ENCODE measurements around the gene DNM2. TPM values are rescaled to one million over a fixed set of nuclear protein-coding genes. Genes with fewer than 3 reads are reported as not detected.

DNM2 gene
- total RNA-seq, 4 donors from 2014 or later, result 469 to 1,152 (median 585) TPM

- in situ Hi-C loops (cut with MboI; ENCODE audit: low pct_ligation_motif_present in 1 of 4, low pct_unique_long_range_greater_than_20kb in 1 of 4, low sequenced_read_pairs in 3 of 4), result no loop called here
- Histone ChIP-seq H3K27me3 (no peaks in the 10 kb centered on the region), H3K27ac (no peak overlapping the region), H3K4me1 (no peaks in the 10 kb centered on the region), H3K9me3 (no peaks in the 10 kb centered on the region), H3K36me3 (peaks cover 0 to 87% (median 53%) of the 10 kb centered on the region in 4 donors), H3K4me3 (no peak overlapping the region)
- TF ChIP-seq EP300 (IDR thresholded peaks at IDR 0.05; ENCODE audit: low read depth), result no peak
- TF ChIP-seq POLR2AphosphoS5 (IDR thresholded peaks at IDR 0.05), result no peak
- no peak for TF ChIP-seq POLR2A (IDR thresholded peaks at IDR 0.05)
- TF ChIP-seq CTCF (IDR thresholded peaks at IDR 0.05), result no peak
- DNase-seq, result no peak
- WGBS, 2 donors (ENCODE audit: low coverage in 1 of 2), result 93% methylated on average over 18 of the region's 18 CpGs; no CpG with 5 or more reads in 1 of the 2 donors
- intact Hi-C loops (cut with DNase I; ENCODE audit: low total_unique reads), result no loop called here
Observed at GRCh38 chr19:10679743-10680142, 38.1 kb upstream of the DNM2 start.

GRCh38 chr19:10680545-10681135 is 37.2 kb upstream of the DNM2 start:
- H3K27me3 ChIP-seq, result no peaks in the 10 kb centered on the region
- H3K27ac ChIP-seq, result no peak overlapping the region
- no peaks in the 10 kb centered on the region for H3K9me3 ChIP-seq
- H3K36me3 ChIP-seq, result peaks cover 0 to 89% (median 57%) of the 10 kb centered on the region in 4 donors
- no peak for TF ChIP-seq POLR2A (IDR thresholded peaks at IDR 0.05)
- no peak for TF ChIP-seq CTCF (IDR thresholded peaks at IDR 0.05)
- no peak for TF ChIP-seq EP300 (IDR thresholded peaks at IDR 0.05; ENCODE audit: low read depth)
- TF ChIP-seq POLR2AphosphoS5 (IDR thresholded peaks at IDR 0.05), result no peak
- intact Hi-C loops (cut with DNase I; ENCODE audit: low total_unique reads), result no loop called here
- H3K4me1 ChIP-seq, result no peaks in the 10 kb centered on the region
- H3K4me3 ChIP-seq, result no peak overlapping the region
- 93% methylated on average over 14 of the region's 15 CpGs; no CpG with 5 or more reads in 1 of the 2 donors for WGBS, 2 donors (ENCODE audit: low coverage in 1 of 2)
- in situ Hi-C loops (cut with MboI; ENCODE audit: low pct_ligation_motif_present in 1 of 4, low pct_unique_long_range_greater_than_20kb in 1 of 4, low sequenced_read_pairs in 3 of 4), result no loop called here
- DNase-seq, result no peak

GRCh38 chr19:10681658-10682057 is 36.2 kb upstream of the DNM2 start:
- in situ Hi-C loops (cut with MboI; ENCODE audit: low pct_ligation_motif_present in 1 of 4, low pct_unique_long_range_greater_than_20kb in 1 of 4, low sequenced_read_pairs in 3 of 4) (no loop called here), intact Hi-C loops (cut with DNase I; ENCODE audit: low total_unique reads) (no loop called here)
- no peak overlapping the region for H3K4me3 ChIP-seq
- H3K27ac ChIP-seq, result no peak overlapping the region
- no peaks in the 10 kb centered on the region for H3K27me3 ChIP-seq
- no peaks in the 10 kb centered on the region for H3K4me1 ChIP-seq
- H3K36me3 ChIP-seq, result peaks cover 0 to 94% (median 59%) of the 10 kb centered on the region in 4 donors
- DNase-seq, result no peak
- no peak for TF ChIP-seq CTCF (IDR thresholded peaks at IDR 0.05)
- TF ChIP-seq EP300 (IDR thresholded peaks at IDR 0.05; ENCODE audit: low read depth), result no peak
- TF ChIP-seq POLR2AphosphoS5 (IDR thresholded peaks at IDR 0.05), result no peak
- TF ChIP-seq POLR2A (IDR thresholded peaks at IDR 0.05), result no peak
- 91% methylated on average over 4 of the region's 4 CpGs; no CpG with 5 or more reads in 1 of the 2 donors for WGBS, 2 donors (ENCODE audit: low coverage in 1 of 2)
- no peaks in the 10 kb centered on the region for H3K9me3 ChIP-seq

- Histone ChIP-seq H3K36me3 (peaks cover 0 to 93% (median 60%) of the 10 kb centered on the region in 4 donors), H3K4me1 (no peaks in the 10 kb centered on the region), H3K9me3 (no peaks in the 10 kb centered on the region), H3K27me3 (no peaks in the 10 kb centered on the region), H3K27ac (no peak overlapping the region), H3K4me3 (no peak overlapping the region)
- intact Hi-C loops (cut with DNase I; ENCODE audit: low total_unique reads) (no loop called here), in situ Hi-C loops (cut with MboI; ENCODE audit: low pct_ligation_motif_present in 1 of 4, low pct_unique_long_range_greater_than_20kb in 1 of 4, low sequenced_read_pairs in 3 of 4) (no loop called here)
- TF ChIP-seq POLR2A (IDR thresholded peaks at IDR 0.05), result no peak
- TF ChIP-seq POLR2AphosphoS5 (IDR thresholded peaks at IDR 0.05), result no peak
- no peak for TF ChIP-seq EP300 (IDR thresholded peaks at IDR 0.05; ENCODE audit: low read depth)
- no peak for TF ChIP-seq CTCF (IDR thresholded peaks at IDR 0.05)
- 91% methylated on average over 15 of the region's 15 CpGs; no CpG with 5 or more reads in 1 of the 2 donors for WGBS, 2 donors (ENCODE audit: low coverage in 1 of 2)
- DNase-seq, result no peak
Observed at GRCh38 chr19:10682397-10683063, 35.3 kb upstream of the DNM2 start.
